Measurements from ENCODE around the gene GPR3. TPM values are rescaled to one million over a fixed set of nuclear protein-coding genes. Genes with fewer than 3 reads are reported as not detected.
"Not testable (repeated sequence)": the region's sequence is repeated elsewhere in the genome, so short reads cannot be mapped to it uniquely, and the experiment has no call there.

Gene GPR3
- total RNA-seq, 1 donor from 2014 or later, result not detected

DNA sequence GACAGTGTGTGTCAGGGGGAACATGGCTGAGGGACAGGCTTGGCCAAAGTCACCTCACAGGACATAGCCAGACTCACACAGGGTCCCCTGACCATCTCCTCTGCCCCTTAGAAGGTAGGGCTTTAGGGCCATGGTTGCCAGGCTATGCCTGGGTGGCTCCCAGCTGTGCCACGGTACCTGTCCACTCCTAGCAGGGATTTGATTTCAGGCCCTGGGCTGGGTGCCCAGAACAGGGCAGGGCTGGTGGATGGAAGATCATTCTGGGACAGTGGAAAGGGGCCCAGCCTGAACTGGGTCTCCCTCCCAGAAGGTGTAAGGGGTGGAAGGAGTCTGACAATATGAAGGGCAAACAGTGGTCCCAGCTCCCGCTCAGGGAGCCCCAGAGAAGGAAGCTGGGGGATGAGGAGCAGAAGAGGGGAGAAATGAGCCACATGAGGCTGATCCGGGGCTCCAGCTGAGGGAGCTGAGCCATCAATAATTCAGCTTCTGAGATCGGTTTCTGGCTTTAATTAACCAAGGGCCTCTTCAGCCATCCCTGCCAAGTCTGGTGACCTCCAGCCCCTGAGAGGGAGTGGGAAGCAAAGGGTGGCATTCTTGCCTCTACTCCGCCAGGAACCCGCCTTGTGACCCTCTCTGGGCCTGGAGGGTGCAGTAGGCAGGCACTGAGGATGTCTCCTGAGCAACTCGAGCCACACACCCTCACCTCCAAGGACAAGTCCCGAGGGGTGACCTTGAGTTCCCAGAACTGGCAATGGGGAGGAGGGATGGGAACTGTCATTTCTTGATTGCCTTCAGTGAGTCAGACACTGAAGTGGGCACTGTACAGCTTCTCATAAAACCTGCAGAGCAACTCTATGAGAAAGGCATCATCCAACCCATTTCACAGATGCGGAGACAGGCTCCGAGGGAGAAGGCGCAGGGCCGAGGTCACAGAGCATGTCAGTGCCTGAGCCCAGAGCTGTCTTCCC, 11.4 kb upstream of the GPR3 start:
- Histone ChIP-seq H3K27me3 (ENCODE audit: control insufficient read depth, insufficient read depth, low read length) (no peaks in the 10 kb centered on the region), H3K4me3 (ENCODE audit: low read depth, low read length) (no peak overlapping the region), H3K36me3 (ENCODE audit: control insufficient read depth, insufficient read depth, low read length) (no peaks in the 10 kb centered on the region)
- peak; percentile 55 for FAIRE-seq
- TF ChIP-seq, protein P1, sequence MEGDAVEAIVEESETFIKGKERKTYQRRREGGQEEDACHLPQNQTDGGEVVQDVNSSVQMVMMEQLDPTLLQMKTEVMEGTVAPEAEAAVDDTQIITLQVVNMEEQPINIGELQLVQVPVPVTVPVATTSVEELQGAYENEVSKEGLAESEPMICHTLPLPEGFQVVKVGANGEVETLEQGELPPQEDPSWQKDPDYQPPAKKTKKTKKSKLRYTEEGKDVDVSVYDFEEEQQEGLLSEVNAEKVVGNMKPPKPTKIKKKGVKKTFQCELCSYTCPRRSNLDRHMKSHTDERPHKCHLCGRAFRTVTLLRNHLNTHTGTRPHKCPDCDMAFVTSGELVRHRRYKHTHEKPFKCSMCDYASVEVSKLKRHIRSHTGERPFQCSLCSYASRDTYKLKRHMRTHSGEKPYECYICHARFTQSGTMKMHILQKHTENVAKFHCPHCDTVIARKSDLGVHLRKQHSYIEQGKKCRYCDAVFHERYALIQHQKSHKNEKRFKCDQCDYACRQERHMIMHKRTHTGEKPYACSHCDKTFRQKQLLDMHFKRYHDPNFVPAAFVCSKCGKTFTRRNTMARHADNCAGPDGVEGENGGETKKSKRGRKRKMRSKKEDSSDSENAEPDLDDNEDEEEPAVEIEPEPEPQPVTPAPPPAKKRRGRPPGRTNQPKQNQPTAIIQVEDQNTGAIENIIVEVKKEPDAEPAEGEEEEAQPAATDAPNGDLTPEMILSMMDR (IDR thresholded peaks at IDR 0.05; ENCODE audit: insufficient read depth, low read length, severe bottlenecking), result no peak
- DNase-seq (ENCODE audit: low read depth), result no peak

DNA sequence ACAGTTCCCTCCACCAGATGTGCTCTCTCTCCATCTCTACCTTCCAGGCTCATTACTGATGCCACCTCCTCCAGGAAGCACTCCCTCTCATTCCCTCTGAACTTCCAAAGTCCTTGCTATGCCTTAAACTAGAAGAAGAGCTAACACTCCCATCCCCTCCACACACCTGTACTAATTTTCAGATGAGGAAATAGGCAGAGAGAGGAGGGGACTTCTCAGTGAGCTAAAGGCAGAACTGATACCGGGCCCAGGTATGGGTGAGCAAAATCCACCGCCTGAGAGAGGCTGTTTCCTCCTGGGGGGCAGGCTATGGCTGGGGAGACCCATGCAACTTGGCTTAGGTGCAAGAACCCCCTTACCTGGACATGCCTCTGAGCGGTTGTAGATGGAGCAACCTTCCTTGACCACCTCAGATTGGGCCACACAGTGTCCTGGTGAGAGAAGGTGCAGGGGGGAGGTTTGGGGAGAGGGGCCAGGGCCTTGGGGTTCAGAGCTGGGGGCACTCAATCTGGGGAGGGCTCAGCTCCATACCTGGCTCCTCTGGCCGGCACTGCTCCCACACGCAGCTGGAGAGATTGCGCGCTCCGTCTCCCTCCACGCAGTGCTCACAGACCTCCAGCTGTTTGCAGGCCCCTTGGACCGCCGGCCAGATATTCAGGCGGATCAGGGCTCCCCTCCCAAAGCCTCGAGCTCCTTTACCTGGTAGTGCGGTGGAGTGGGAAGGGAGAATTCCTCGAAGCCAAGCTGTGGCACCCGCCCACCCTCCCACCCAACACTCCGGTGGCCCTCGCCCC, 10.3 kb upstream of the GPR3 start:
- FAIRE-seq, result no peak
- Histone ChIP-seq H3K27me3 (ENCODE audit: control insufficient read depth, insufficient read depth, low read length) (no peaks in the 10 kb centered on the region), H3K4me3 (ENCODE audit: low read depth, low read length) (no peak overlapping the region), H3K36me3 (ENCODE audit: control insufficient read depth, insufficient read depth, low read length) (no peaks in the 10 kb centered on the region)
- TF ChIP-seq, protein P1 (IDR thresholded peaks at IDR 0.05; ENCODE audit: insufficient read depth, low read length, severe bottlenecking), result no peak
- no peak for DNase-seq (ENCODE audit: low read depth)

DNA sequence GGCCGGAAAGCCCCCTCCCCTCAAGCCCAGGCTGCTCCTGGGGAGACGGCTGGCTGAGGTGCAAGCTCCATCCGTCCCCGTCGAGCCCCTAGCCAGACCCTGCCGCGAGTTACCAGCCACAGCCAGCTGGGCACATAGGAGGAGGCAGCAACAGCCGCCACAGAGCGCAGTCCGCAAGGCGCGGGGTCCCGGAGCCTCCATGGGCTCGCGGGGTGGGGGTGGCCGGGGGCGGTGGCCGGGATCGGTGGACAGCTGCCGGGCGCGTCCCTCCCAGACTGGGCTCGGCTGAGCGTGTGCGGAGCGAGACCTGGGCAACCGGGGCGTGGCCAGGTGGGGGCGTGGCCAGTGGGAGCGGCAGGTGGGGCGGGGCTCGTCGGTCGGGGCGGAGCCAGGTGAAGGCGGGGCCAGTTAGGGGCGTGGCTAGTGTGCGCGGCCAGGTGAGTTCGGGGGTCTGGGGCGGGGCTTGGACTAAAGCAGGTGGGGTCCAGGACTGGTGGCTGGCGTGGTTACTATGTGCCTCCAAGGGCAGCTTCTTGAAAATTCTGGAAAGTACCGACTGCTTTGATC, 9.3 kb upstream of the GPR3 start, which contains the start of gene CD164L2:
Gene CD164L2, minus strand, starts transcription at position 295 of the 567 bp plus-strand sequence. Its CDS starts 94 bp downstream, at position 201.
- TF ChIP-seq, protein P1 (IDR thresholded peaks at IDR 0.05; ENCODE audit: insufficient read depth, low read length, severe bottlenecking), result no peak
- peak within 1 kb of the TSS; percentile 42 for H3K4me3 ChIP-seq (ENCODE audit: low read depth, low read length)
- H3K36me3 ChIP-seq (ENCODE audit: control insufficient read depth, insufficient read depth, low read length), result no peaks in the 10 kb centered on the region
- FAIRE-seq (no peak), DNase-seq (ENCODE audit: low read depth) (no peak)
- H3K27me3 ChIP-seq (ENCODE audit: control insufficient read depth, insufficient read depth, low read length), result no peaks in the 10 kb centered on the region

DNA sequence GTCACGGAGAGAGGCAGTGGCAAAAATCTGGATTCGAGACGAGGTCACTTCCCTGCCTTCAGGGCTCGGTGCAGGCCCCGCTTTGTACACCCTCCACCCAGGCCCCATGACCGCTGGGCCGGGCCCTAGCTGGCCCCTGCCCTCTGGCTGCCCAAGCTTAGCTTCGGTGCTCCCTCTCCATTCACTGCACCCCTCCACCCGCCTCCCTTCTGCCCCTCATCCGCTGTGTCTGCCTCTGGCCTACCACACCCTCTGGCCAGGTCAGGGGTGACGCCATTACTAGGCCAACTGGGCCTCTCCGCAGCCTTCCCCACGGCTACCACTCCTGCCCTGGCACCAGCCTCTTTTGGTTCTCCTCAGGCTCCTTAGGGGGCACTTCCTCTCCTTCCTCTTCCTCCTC, 8.8 kb upstream of the GPR3 start:
- H3K36me3 ChIP-seq (ENCODE audit: control insufficient read depth, insufficient read depth, low read length), result no peaks in the 10 kb centered on the region
- DNase-seq (ENCODE audit: low read depth), result no peak
- H3K4me3 ChIP-seq (ENCODE audit: low read depth, low read length), result no peak overlapping the region
- no peak for FAIRE-seq
- TF ChIP-seq, protein P1 (IDR thresholded peaks at IDR 0.05; ENCODE audit: insufficient read depth, low read length, severe bottlenecking), result no peak
- H3K27me3 ChIP-seq (ENCODE audit: control insufficient read depth, insufficient read depth, low read length), result no peaks in the 10 kb centered on the region

DNA sequence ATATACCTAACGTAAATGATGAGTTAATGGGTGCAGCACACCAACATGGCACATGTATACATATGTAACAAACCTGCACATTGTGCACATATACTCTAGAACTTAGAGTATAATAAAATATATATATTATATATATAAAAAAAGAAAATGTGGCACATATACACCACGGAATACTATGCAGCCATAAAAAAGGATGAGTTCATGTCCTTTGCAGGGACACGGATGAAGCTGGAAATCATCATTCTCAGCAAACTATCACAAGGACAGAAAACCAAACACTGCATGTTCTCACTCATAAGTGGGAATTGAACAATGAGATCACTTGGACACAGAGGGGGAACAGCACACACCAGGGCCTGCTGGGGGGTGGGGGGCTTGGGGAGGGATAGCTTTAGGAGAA, 7.6 kb upstream of the GPR3 start:
- not testable (repeated sequence) for H3K36me3 ChIP-seq (ENCODE audit: control insufficient read depth, insufficient read depth, low read length); H3K4me3 ChIP-seq (ENCODE audit: low read depth, low read length); H3K27me3 ChIP-seq (ENCODE audit: control insufficient read depth, insufficient read depth, low read length); DNase-seq (ENCODE audit: low read depth); FAIRE-seq
